ENCODE data around the gene TP53I3. TPM values are rescaled to one million over a fixed set of nuclear protein-coding genes. Genes with fewer than 3 reads are reported as not detected.
A peak's percentile ranks its signal among the peaks of the same experiment; 100 is the strongest.
"Not testable (repeated sequence)": the region's sequence is repeated elsewhere in the genome, so short reads cannot be mapped to it uniquely, and the experiment has no call there.

The TP53I3 gene, protein sequence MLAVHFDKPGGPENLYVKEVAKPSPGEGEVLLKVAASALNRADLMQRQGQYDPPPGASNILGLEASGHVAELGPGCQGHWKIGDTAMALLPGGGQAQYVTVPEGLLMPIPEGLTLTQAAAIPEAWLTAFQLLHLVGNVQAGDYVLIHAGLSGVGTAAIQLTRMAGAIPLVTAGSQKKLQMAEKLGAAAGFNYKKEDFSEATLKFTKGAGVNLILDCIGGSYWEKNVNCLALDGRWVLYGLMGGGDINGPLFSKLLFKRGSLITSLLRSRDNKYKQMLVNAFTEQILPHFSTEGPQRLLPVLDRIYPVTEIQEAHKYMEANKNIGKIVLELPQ
- total RNA-seq (2014; rRNA removed; shearing (Covaris generic)), result 16.6 and 20.9 TPM in 2 replicates
- polyA plus RNA-seq (2015; cell fraction: cytosol; rRNA removed), result 16.7 and 28.5 TPM in 2 replicates
- polyA plus RNA-seq (2015; cell fraction: nucleus; rRNA removed), result 65.5 and 95.8 TPM in 2 replicates

DNA sequence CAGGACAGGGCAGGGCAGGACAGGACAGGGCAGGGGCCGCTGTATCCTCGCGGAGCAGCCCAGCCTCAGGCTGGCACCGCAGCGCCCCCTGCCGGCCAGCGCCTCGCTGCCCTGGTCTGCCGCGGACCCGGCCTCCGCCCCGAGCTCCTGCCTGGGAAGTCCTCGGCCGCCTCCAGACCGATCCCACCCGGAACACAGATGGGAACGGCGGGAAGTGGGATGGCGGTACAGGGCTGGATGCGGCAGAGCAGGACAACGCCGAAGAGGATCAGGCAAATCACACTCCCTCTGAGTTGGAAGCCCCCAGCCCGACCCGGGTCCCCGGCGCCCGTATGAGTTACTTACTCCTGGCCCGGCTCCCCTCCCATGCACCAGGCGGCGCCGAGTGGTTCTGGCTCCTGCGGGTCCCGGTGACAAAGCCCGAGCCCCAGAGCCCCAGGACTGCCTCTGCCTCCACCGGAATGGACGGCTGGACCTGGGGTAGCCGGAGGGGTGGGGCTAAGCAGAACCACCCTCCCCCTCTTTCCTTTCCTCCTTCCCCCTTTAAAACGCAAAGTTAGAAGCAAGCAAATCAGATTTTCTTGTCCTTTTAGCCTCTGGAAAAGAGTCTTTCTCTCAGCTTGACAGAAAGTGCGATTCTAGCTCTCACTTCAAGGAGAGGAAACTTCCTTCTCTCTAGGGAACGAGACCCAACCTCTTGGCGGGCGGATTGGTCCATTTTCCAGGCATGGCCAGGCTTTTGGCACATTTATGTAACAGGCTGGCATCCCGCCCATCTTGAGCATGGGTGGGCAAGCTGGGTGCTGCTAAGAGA is at the start of gene TP53I3:
Gene TP53I3 (minus strand): TSS at position 449 of the 814 bp plus-strand sequence. CDS start 508 bp downstream, outside the sequence.
- peak; percentile 90 for DNase-seq (ENCODE audit: low read depth, low spot score)
- in situ Hi-C loops (cut with HindIII; ENCODE audit: low pct_unique_long_range_greater_than_20kb, low sequenced_read_pairs), result no loop called here

DNA sequence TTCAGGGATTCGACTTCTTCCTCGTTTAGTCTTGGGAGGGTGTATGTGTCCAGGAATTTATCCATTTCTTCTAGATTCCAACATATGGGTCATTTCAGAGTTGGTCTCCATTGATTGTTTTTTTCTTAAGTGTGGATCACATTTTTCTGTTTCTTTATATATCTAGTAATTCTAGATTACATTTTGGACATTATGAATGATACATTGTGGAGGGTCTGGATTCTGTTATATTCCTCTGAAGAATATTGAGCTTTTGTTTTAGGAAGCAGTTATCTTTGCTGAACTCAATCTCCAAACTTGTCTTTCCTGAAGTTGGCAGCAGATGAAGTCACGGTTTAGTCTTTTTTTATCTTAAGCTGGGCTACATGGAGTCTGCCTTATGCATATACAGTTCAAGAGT is 47.9 kb upstream of the TP53I3 start:
- no peak for DNase-seq (ENCODE audit: low read depth, low spot score)
- in situ Hi-C loops (cut with HindIII; ENCODE audit: low pct_unique_long_range_greater_than_20kb, low sequenced_read_pairs), result no loop called here

DNA sequence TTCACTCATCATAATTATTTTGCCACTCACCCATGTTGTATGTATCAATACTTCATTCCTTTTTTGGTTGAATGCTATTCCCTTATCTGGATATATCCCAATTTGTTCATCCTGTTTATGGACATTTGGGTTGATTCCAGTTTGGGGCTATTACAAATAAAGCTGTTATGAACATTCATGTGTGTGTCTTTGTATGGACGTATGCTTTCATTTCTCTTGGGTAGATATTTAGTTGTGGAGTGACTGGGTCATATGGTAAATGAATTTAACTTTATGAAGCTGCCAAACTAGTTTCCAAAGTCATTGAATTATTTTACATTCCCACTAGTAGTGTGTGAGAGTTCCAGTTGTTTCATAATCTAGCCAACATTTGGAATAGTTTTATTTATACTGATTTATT is 41.3 kb upstream of the TP53I3 start:
- no peak for DNase-seq (ENCODE audit: low read depth, low spot score)
- in situ Hi-C loops (cut with HindIII; ENCODE audit: low pct_unique_long_range_greater_than_20kb, low sequenced_read_pairs), result no loop called here

GRCh38 chr2:24123922-24124580 is 39.4 kb upstream of the TP53I3 start:
- in situ Hi-C loops (cut with HindIII; ENCODE audit: low pct_unique_long_range_greater_than_20kb, low sequenced_read_pairs), result no loop called here
- DNase-seq (ENCODE audit: low read depth, low spot score), result peak; percentile 52

- in situ Hi-C loops (cut with HindIII; ENCODE audit: low pct_unique_long_range_greater_than_20kb, low sequenced_read_pairs), result no loop called here
Observed at GRCh38 chr2:24123195-24123921, 38.7 kb upstream of the TP53I3 start, which contains the start of the genes FAM228B and PFN4. Gene FAM228B, plus strand, starts transcription at chr2:24123469. Its CDS starts 893 bp downstream, at chr2:24124362. Gene PFN4, minus strand, starts transcription at chr2:24123334. Its CDS starts 799 bp downstream, at chr2:24122535.

DNA sequence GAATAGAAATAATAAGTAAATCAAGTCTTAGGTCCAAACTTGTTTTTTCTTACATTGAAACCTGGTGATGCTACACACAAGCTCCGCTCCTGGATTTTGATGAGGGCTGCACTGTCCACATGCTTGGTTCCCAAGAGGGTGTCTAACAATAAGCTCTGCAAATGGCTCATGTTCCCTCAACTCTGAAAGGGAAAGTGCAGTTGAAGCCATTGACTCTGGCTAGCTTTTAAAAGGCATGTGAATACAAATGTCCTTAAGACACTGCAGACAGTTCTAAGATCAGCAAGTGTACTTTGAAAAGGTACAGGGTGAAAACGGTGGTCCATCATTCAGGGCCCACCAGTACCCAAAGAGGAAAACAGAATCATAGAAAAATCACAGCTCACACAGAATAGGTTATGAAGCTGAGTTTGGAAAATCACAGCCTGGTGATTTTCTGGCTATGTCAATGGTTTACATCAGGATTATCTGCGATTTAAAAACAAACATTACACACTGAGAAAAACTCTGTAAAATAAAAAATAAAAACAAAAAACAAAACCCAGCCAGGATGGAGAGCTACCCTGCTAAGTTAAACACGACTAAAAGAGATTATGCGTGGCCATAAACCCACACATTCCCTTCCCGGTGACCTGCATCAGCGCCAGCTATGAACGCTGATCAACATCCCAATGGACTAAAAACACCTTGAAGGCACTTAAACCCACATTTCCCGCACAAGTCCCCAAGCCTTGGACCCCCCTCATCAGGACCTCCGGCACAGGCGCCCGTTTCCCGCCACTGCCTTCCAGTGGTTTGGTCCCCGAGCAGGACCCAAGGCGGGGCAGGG is 37.9 kb upstream of the TP53I3 start:
- DNase-seq (ENCODE audit: low read depth, low spot score), result no peak
- in situ Hi-C loops (cut with HindIII; ENCODE audit: low pct_unique_long_range_greater_than_20kb, low sequenced_read_pairs), result no loop called here

More at GRCh38 chr2:24123195-24123921, 38.7 kb upstream of the TP53I3 start, which contains the start of the genes FAM228B and PFN4:
- peak; percentile 73 for DNase-seq (ENCODE audit: low read depth, low spot score)

- DNase-seq (ENCODE audit: low read depth, low spot score), result no peak
- in situ Hi-C loops (cut with HindIII; ENCODE audit: low pct_unique_long_range_greater_than_20kb, low sequenced_read_pairs), result no loop called here
Observed at GRCh38 chr2:24121469-24121868, 36.8 kb upstream of the TP53I3 start.

DNA sequence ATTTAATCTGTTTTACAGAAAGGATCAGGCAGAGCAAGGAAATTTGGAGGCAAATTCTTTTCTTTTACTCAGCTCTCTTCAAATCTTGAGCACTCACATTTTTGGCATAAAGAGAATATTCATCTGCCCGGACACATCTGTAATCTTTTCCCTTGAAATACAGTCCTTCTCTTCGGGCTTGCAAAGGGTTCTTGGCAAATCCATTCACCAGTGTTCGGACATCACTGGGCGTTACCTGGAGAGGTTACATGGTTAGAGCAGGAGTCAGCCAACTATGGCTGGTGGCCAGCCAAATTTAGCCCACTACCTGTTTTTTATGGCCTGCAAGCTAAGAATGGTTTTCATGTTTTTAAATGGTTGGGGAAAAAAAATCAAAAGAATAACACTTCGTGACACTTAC is 36.4 kb upstream of the TP53I3 start:
- in situ Hi-C loops (cut with HindIII; ENCODE audit: low pct_unique_long_range_greater_than_20kb, low sequenced_read_pairs), result no loop called here

GRCh38 chr2:24117902-24118301 is 33.3 kb upstream of the TP53I3 start:
- in situ Hi-C loops (cut with HindIII; ENCODE audit: low pct_unique_long_range_greater_than_20kb, low sequenced_read_pairs), result no loop called here

More for the DNA sequence above, 36.4 kb upstream of the TP53I3 start:
- DNase-seq (ENCODE audit: low read depth, low spot score), result no peak

GRCh38 chr2:24115057-24115456 is 30.4 kb upstream of the TP53I3 start:
- in situ Hi-C loops (cut with HindIII; ENCODE audit: low pct_unique_long_range_greater_than_20kb, low sequenced_read_pairs), result no loop called here

More at GRCh38 chr2:24117902-24118301, 33.3 kb upstream of the TP53I3 start:
- peak; percentile 89 for DNase-seq (ENCODE audit: low read depth, low spot score)

GRCh38 chr2:24111407-24111901 is 26.8 kb upstream of the TP53I3 start:
- in situ Hi-C loops (cut with HindIII; ENCODE audit: low pct_unique_long_range_greater_than_20kb, low sequenced_read_pairs), result no loop called here
- DNase-seq (ENCODE audit: low read depth, low spot score), result no peak

More at GRCh38 chr2:24115057-24115456, 30.4 kb upstream of the TP53I3 start:
- no peak for DNase-seq (ENCODE audit: low read depth, low spot score)

DNA sequence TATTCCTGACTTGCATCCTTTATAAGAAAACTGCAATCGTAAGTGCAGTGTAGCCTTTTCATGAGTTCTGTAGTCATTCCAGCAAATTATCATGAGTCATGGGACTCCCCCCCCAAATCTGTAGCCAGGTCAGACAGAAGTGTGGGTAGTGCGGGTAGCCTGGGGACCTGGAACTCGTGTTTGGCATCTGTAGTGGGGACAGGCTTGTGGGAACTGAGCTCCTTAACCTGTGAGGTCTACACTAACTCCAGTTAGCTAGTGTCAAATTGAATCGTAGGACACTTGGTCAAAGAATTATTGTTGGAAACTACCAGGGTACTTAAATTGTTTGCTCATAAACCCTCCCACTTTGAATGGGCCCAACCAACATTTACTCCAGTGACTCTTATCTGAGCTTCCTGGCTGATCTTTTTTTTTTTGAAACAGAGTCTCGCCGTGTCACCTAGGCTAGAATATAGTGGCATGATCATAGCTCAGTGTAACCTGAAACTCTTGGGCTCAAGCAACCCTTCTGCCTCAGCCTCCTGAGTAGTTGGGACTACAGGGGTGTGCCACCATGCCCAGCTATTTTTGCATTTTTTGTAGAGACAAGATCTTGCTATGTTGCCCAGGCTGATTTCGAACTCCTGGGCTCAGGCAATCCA is 26.1 kb upstream of the TP53I3 start:
- in situ Hi-C loops (cut with HindIII; ENCODE audit: low pct_unique_long_range_greater_than_20kb, low sequenced_read_pairs), result no loop called here
- DNase-seq (ENCODE audit: low read depth, low spot score), result no peak

GRCh38 chr2:24109431-24109830 is 24.8 kb upstream of the TP53I3 start:
- DNase-seq (ENCODE audit: low read depth, low spot score); in situ Hi-C loops (cut with HindIII; ENCODE audit: low pct_unique_long_range_greater_than_20kb, low sequenced_read_pairs): not testable (repeated sequence)

GRCh38 chr2:24107336-24107735 is 22.7 kb upstream of the TP53I3 start:
- in situ Hi-C loops (cut with HindIII; ENCODE audit: low pct_unique_long_range_greater_than_20kb, low sequenced_read_pairs), result no loop called here
- no peak for DNase-seq (ENCODE audit: low read depth, low spot score)

DNA sequence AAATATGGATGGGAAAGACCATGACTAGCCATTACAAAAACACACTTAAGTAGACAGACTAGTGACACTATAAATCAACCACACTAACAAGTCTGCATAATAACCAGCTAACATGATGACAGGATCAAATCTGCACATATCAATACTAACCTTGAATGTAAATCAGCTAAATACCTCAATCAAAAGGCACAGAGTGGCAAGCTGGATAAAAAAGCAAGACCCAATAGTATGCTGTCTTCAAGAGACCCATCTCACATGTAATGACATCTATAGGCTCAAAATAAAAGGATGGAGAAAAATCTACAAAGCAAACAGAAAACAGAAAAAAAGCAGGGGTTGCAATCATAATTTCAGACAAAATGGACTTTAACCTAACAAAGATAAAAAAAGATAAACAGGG is 22.2 kb upstream of the TP53I3 start:
- DNase-seq (ENCODE audit: low read depth, low spot score), result no peak
- in situ Hi-C loops (cut with HindIII; ENCODE audit: low pct_unique_long_range_greater_than_20kb, low sequenced_read_pairs), result no loop called here

DNA sequence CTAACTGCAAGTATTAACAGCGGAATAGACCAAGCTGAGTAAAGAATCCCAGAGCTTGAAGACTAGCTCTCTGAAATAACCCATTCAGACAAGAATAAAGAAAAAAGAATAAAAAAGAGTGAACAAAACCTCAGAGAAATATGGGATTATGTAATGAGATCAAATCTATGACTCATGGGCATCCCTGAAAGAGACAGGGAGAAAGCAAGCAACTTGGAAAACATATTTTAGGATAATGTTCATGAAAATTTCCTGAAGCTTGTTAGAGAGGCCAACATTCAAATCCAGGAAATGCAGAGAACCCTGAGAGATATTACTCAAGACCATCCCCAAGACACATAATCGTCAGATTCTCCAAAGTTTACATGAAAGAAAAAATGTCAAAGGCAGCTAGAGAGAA is 21.2 kb upstream of the TP53I3 start:
- in situ Hi-C loops (cut with HindIII; ENCODE audit: low pct_unique_long_range_greater_than_20kb, low sequenced_read_pairs), result no loop called here
- DNase-seq (ENCODE audit: low read depth, low spot score), result no peak

Data from SK-MEL-5 (cell line).